A549 (cell line): ENCODE measurements around the gene NSUN6. TPM values are rescaled to one million over a fixed set of nuclear protein-coding genes. Genes with fewer than 3 reads are reported as not detected.

Source experiments
- ATAC-seq, 2 experiments: fragments of 200-7000 bp in 1 of 2; fragments of >200 bp in 1 of 2; cut with Nextera tagmentation in 1 of 2; cut with Tn5 transposase in 1 of 2; 3 replicates each; pipeline versions ENCODE4 v1.8.0 to v1.9.1; 2018 to 2020; ENCODE audit warnings: mild to moderate bottlenecking in 1 of 2, moderate library complexity in 1 of 2
- CTCF ChIA-PET: fragments of 300-600 bp; sonication (Branson Sonifier 250); formaldehyde crosslinking; extraction: SDS; loops from one replicate; lab custom pipeline; 2021; ENCODE audit warnings: antibody characterized with exemption, inconsistent platforms; lab: Yijun Ruan, JAX
- POLR2A ChIA-PET: fragments of 350-600 bp; formaldehyde crosslinking; extraction: SDS; loops from one replicate; lab custom pipeline; 2021; ENCODE audit warnings: antibody characterized with exemption, inconsistent platforms; lab: Yijun Ruan, JAX
- DNase-seq, 2 experiments: peaks; one replicate each; pipeline versions ENCODE4 v3.0.0 to v3.0.0-alpha.2; 2011 to 2016; ENCODE audit warnings: low read depth in 1 of 2, low spot score in 1 of 2
- FAIRE-seq: peaks from 2 replicates; lab custom pipeline; 2011; peaks lifted over from hg19 to GRCh38; lab: Jason Lieb, UNC
- H3K27ac ChIP-seq, 2 experiments: fragments of >200 bp; sonication (Bioruptor Twin); formaldehyde crosslinking; 3 replicates each; pipeline ENCODE4 v1.5.1; 2016 to 2017
- H3K4me1 ChIP-seq: fragments of >200 bp; sonication (Bioruptor Twin); formaldehyde crosslinking; 3 replicates; pipeline ENCODE4 v1.6.1; 2016
- H3K4me2 ChIP-seq: fragments of >200 bp; sonication (Bioruptor Twin); formaldehyde crosslinking; 3 replicates; pipeline ENCODE4 v1.6.1; 2016
- H3K4me3 ChIP-seq: fragments of >200 bp; sonication (Bioruptor Twin); formaldehyde crosslinking; 3 replicates; pipeline ENCODE4 v1.5.1; 2016
- H3K9me3 ChIP-seq: fragments of >200 bp; sonication (Bioruptor Twin); formaldehyde crosslinking; 3 replicates; pipeline ENCODE4 v1.6.1; 2016
- EHF ChIP-seq: fragments of 250-450 bp; sonication (Bioruptor Pico); IDR thresholded peaks from 2 replicates; pipeline ENCODE4 v1.5.0; 2020; ENCODE audit warnings: mild to moderate bottlenecking
- EP300 ChIP-seq, 2 experiments: fragments of >200 bp; sonication (Bioruptor Twin); formaldehyde crosslinking; IDR thresholded peaks; 2 replicates in 1 of 2; 3 replicates in 1 of 2; pipeline ENCODE4 v1.6.1; 2016 to 2017
- ESRRA ChIP-seq: fragments of 150-350 bp; IDR thresholded peaks from 2 replicates; pipeline ENCODE4 v1.6.1; 2014; ENCODE audit warnings: mild to moderate bottlenecking, low read length, borderline replicate concordance
- FOSB ChIP-seq: fragments of 250-450 bp; sonication (Bioruptor Pico); IDR thresholded peaks from 2 replicates; pipeline ENCODE4 v1.5.0; 2020; ENCODE audit warnings: mild to moderate bottlenecking, moderate library complexity
- HOXA7 ChIP-seq: fragments of 250-450 bp; sonication (Bioruptor Pico); IDR thresholded peaks from 2 replicates; pipeline ENCODE4 v1.5.0; 2020; ENCODE audit warnings: mild to moderate bottlenecking, moderate library complexity
- HOXB5 ChIP-seq: fragments of 250-450 bp; sonication (Bioruptor Pico); IDR thresholded peaks from 2 replicates; pipeline ENCODE4 v1.5.0; 2020; ENCODE audit warnings: mild to moderate bottlenecking, moderate library complexity
- JUN ChIP-seq, 2 experiments: fragments of >200 bp; sonication (Bioruptor Twin); formaldehyde crosslinking; IDR thresholded peaks; 2 replicates in 1 of 2; 3 replicates in 1 of 2; pipeline ENCODE4 v1.6.1; 2016 to 2017
- KDM1A ChIP-seq: fragments of 200-600 bp; sonication (generic); IDR thresholded peaks from 2 replicates; pipeline ENCODE4 v1.6.1; 2016; ENCODE audit warnings: low read depth, mild to moderate bottlenecking
- NFE2L2 ChIP-seq: fragments of 150-350 bp; conservative IDR thresholded peaks from 2 replicates; pipeline ENCODE4 v1.6.1; 2014; ENCODE audit warnings: low read length
- NPAS2 ChIP-seq: fragments of 250-450 bp; sonication (Bioruptor Pico); IDR thresholded peaks from 2 replicates; pipeline ENCODE4 v1.8.0; 2022; ENCODE audit warnings: mild to moderate bottlenecking, moderate library complexity, borderline replicate concordance
- NR3C1 ChIP-seq: fragments of >200 bp; sonication (Bioruptor Twin); formaldehyde crosslinking; IDR thresholded peaks from 3 replicates; pipeline ENCODE4 v1.6.1; 2017
- PHF8 ChIP-seq: fragments of 200-600 bp; sonication (generic); IDR thresholded peaks from 2 replicates; pipeline ENCODE4 v1.6.1; 2016; ENCODE audit warnings: low read depth, mild to moderate bottlenecking, antibody characterized with exemption, moderate library complexity, borderline replicate concordance
- POLR2A ChIP-seq: IDR thresholded peaks from 2 replicates; pipeline ENCODE4 v1.6.1; 2012; ENCODE audit warnings: mild to moderate bottlenecking, low read length
- POLR2AphosphoS2 ChIP-seq: conservative IDR thresholded peaks from 2 replicates; pipeline ENCODE4 v1.6.1; 2012; ENCODE audit warnings: low read length, improper control_type of control experiment, inconsistent platforms
- RAD21 ChIP-seq, 2 experiments: fragments of >200 bp in 1 of 2; sonication (Bioruptor Twin) in 1 of 2; formaldehyde crosslinking in 1 of 2; IDR thresholded peaks in 1 of 2; conservative IDR thresholded peaks in 1 of 2; 2 replicates in 1 of 2; 3 replicates in 1 of 2; pipeline ENCODE4 v1.6.1; 2012 to 2018; ENCODE audit warnings: inconsistent platforms in 1 of 2
- RNF2 ChIP-seq: fragments of 200-600 bp; sonication (generic); IDR thresholded peaks from 2 replicates; pipeline ENCODE4 v1.6.1; 2016; ENCODE audit warnings: low read depth, mild to moderate bottlenecking, antibody characterized with exemption, moderate library complexity, borderline replicate concordance
- SMC3 ChIP-seq: fragments of >200 bp; sonication (Bioruptor Twin); formaldehyde crosslinking; IDR thresholded peaks from 3 replicates; pipeline ENCODE4 v1.6.1; 2018; ENCODE audit warnings: inconsistent platforms
- SREBF2 ChIP-seq: fragments of 450-650 bp; IDR thresholded peaks from 2 replicates; pipeline ENCODE4 v1.6.1; 2014; ENCODE audit warnings: mild to moderate bottlenecking, moderate library complexity
- TP53 ChIP-seq: fragments of 250-450 bp; sonication (Bioruptor Pico); IDR thresholded peaks from 2 replicates; pipeline ENCODE4 v1.5.0; 2021; ENCODE audit warnings: mild to moderate bottlenecking, moderate library complexity
- ZNF302 ChIP-seq: fragments of 250-450 bp; sonication (Bioruptor Pico); IDR thresholded peaks from 2 replicates; pipeline ENCODE4 v1.9.0; 2021; ENCODE audit warnings: inconsistent platforms, mild to moderate bottlenecking, moderate library complexity
- ZSCAN20 ChIP-seq: fragments of 250-450 bp; sonication (Bioruptor Pico); IDR thresholded peaks from 2 replicates; pipeline ENCODE4 v1.8.0; 2022; ENCODE audit warnings: mild to moderate bottlenecking, moderate library complexity
- WGBS: methylation state at CpG from one replicate; pipeline ENCODE4 v1.1.6; 2017; ENCODE audit errors: missing lambda C conversion rate; 5-methylcytosine and 5-hydroxymethylcytosine counted together
- polyA plus RNA-seq, 4 experiments: library from polyadenylated mRNA; depleted of rRNA in 3 of 4; stranded (reverse); fragments of >200 nt; fragmentation: RNase III in 1 of 4; extraction: RNeasy Plus Mini Kit Qiagen cat#74134 plus additional on column Dnase treatment in 1 of 4; gene quantifications; 2 replicates in 3 of 4; 3 replicates in 1 of 4; pipeline ENCODE4 v1.2.3, GENCODE V29; 2011 to 2017
- TF ChIP-seq, protein P1 (sequence below): fragments of >200 bp; sonication (Bioruptor Twin); formaldehyde crosslinking; IDR thresholded peaks from 3 replicates; pipeline ENCODE4 v1.5.1; 2016

Gene NSUN6
- polyA plus RNA-seq, 2 of the 4 experiments (the other 2 are of a cell fraction) = 6.5 to 14.7 TPM

DNA sequence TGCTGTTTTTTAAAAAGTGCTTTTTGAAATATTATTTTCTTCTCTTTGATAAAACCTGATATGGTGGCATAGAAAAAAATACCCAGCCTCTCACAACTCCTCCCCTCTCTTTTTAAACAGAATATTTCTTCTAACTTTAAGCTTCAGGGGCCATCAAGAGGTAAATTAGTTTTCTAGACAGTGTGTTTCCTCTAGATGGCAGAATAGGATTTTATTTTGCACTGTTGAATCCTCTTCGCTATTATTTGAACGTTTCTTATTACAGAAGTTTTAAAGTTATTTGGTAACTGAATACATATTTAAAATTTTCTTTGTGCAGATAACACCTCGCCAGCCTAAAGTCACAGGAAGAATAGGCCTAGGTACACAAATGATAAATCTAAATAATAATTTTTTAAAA lies 38.1 kb upstream of the NSUN6 start:
- ATAC-seq = peak; percentile 63 to 74; a peak in 3 of 6 replicates
- TF ChIP-seq PHF8 (no peak), RAD21 (conservative IDR thresholded peaks at IDR 0.05 in 1 of 2, IDR thresholded peaks at IDR 0.05 in 1 of 2) (peak; percentile 75 to 84), FOSB (no peak), SMC3 (peak; percentile 61)
- TF ChIP-seq, protein P1, sequence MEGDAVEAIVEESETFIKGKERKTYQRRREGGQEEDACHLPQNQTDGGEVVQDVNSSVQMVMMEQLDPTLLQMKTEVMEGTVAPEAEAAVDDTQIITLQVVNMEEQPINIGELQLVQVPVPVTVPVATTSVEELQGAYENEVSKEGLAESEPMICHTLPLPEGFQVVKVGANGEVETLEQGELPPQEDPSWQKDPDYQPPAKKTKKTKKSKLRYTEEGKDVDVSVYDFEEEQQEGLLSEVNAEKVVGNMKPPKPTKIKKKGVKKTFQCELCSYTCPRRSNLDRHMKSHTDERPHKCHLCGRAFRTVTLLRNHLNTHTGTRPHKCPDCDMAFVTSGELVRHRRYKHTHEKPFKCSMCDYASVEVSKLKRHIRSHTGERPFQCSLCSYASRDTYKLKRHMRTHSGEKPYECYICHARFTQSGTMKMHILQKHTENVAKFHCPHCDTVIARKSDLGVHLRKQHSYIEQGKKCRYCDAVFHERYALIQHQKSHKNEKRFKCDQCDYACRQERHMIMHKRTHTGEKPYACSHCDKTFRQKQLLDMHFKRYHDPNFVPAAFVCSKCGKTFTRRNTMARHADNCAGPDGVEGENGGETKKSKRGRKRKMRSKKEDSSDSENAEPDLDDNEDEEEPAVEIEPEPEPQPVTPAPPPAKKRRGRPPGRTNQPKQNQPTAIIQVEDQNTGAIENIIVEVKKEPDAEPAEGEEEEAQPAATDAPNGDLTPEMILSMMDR = peak; percentile 65
- WGBS = 9% methylated on average over 3 of the region's 3 CpGs
- peak; percentile 39 for FAIRE-seq
- Histone ChIP-seq H3K4me2 (no peak overlapping the region), H3K9me3 (no peaks in the 10 kb centered on the region), H3K4me1 (no peaks in the 10 kb centered on the region), H3K27ac (no peak overlapping the region), H3K4me3 (no peak overlapping the region)
- DNase-seq = peak in 1 of 2 experiments; percentile 33
- POLR2A ChIA-PET = interaction anchor here (0.9 kb wide), 1 partner anchor 30 kb away, joined by 4 read pairs; the partner anchor contains the start of gene ARL5B
- CTCF ChIA-PET = interaction anchor here (0.6 to 1.7 kb wide), 9 partner anchors 8 to 170 kb away, joined by 3 to 15 read pairs (median 3); no protein-coding TSS in a partner anchor

DNA sequence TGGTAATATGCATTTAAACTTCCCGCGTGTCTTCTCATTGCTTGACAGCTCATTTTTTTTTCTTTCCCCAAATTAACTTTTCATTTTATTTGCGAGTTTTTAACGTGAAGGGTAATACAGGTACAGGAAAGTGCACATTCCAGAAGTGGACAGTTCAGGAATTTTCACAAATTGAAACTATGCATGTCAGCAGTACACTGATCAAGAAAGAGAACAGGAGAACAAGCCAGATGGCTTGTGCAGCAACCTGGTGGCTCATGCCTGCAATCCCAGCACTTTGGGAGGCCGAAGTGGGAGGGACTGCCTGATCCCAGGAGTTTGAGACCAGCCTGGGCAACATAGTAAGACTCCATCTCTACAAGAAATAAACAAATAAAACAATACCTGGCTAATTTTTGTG lies 36.3 kb upstream of the NSUN6 start:
- Histone ChIP-seq H3K4me1 (peaks cover 14% of the 10 kb centered on the region), H3K27ac (no peak overlapping the region), H3K4me3 (no peak overlapping the region), H3K9me3 (no peaks in the 10 kb centered on the region), H3K4me2 (no peak overlapping the region)
- 42% methylated on average over 5 of the region's 5 CpGs for WGBS
- FAIRE-seq (no peak), DNase-seq (no peak), ATAC-seq (no peak)
- ChIA-PET POLR2A (no interaction called here), CTCF (interaction anchor here (0.7 to 1.6 kb wide), 2 partner anchors 8 to 99 kb away, joined by 3 to 4 read pairs; no protein-coding TSS in a partner anchor)
- TF ChIP-seq NFE2L2 (no peak), JUN (IDR thresholded peaks at IDR 0.05) (no peak), TP53 (no peak), ESRRA (no peak), POLR2A (no peak), HOXA7 (CRISPR knock-in tag) (no peak), ZSCAN20 (CRISPR knock-in tag) (no peak), NPAS2 (CRISPR knock-in tag) (no peak), EHF (no peak), SREBF2 (no peak), ZNF302 (CRISPR knock-in tag) (no peak), RNF2 (no peak), POLR2AphosphoS2 (no peak)
- TF ChIP-seq, protein P1 = no peak

DNA sequence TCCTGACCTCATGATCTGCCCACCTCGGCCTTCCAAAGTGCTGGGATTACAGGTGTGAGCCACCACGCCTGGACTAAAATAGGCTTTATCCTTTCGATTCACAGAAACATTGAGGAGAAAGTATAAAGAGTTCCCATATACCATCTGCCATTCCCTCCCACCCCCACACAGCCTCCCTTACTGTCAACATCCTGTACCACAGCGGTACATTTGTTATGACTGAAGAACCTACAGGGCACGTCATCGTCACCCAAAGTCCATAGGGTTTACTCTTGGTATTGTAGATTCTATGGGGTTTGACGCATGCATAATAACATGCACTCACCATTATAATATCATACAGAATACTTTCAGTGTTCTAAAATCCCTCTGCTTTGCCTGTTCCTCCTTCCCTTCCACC lies 35.8 kb upstream of the NSUN6 start:
- no peak for DNase-seq
- ChIA-PET CTCF (no interaction called here), POLR2A (no interaction called here)
- Histone ChIP-seq H3K4me2 (no peak overlapping the region), H3K27ac (no peak overlapping the region), H3K4me3 (no peak overlapping the region), H3K9me3 (no peaks in the 10 kb centered on the region), H3K4me1 (peaks cover 19% of the 10 kb centered on the region)
- WGBS = 69% methylated on average over 7 of the region's 7 CpGs
- no peak for ATAC-seq
- no peak for FAIRE-seq
- no peak for TF ChIP-seq EP300 (IDR thresholded peaks at IDR 0.05)
- no peak for TF ChIP-seq KDM1A
- no peak for TF ChIP-seq HOXB5
- no peak for TF ChIP-seq HOXA7 (CRISPR knock-in tag)
- no peak for TF ChIP-seq NR3C1
